ENCODE results near the gene FAM171A1.
A peak's percentile ranks its signal among the peaks of the same experiment; 100 is the strongest.

FAM171A1 gene

DNA sequence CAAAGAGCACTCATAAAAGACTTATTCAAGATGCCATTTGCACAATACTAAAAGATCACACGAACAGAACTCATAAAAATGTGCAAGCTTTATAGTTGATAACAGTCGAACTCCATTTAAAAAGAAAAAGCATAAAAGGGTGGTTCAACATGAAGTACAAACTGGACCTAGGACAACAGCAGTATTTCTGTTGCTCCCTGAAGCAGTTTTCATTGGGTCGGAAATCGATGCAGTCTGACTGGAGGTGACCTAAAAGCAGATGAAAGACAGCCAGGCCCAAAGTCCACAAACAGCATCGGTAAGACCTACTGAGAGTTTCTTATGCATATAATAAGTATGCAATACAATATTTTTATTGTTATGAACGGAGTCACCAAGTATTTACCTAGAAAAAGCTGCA, 23.9 kb downstream of the FAM171A1 start:
- TF ChIP-seq, protein P1, sequence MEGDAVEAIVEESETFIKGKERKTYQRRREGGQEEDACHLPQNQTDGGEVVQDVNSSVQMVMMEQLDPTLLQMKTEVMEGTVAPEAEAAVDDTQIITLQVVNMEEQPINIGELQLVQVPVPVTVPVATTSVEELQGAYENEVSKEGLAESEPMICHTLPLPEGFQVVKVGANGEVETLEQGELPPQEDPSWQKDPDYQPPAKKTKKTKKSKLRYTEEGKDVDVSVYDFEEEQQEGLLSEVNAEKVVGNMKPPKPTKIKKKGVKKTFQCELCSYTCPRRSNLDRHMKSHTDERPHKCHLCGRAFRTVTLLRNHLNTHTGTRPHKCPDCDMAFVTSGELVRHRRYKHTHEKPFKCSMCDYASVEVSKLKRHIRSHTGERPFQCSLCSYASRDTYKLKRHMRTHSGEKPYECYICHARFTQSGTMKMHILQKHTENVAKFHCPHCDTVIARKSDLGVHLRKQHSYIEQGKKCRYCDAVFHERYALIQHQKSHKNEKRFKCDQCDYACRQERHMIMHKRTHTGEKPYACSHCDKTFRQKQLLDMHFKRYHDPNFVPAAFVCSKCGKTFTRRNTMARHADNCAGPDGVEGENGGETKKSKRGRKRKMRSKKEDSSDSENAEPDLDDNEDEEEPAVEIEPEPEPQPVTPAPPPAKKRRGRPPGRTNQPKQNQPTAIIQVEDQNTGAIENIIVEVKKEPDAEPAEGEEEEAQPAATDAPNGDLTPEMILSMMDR (IDR thresholded peaks at IDR 0.05; ENCODE audit: low read depth, low read length, missing control alignments) = no peak
- no peak for DNase-seq (ENCODE audit: low read depth)
- no peak overlapping the region for H3K4me3 ChIP-seq (ENCODE audit: low read depth, low read length)
- in situ Hi-C loops (cut with HindIII; ENCODE audit: low sequenced_read_pairs) = no loop called here

DNA sequence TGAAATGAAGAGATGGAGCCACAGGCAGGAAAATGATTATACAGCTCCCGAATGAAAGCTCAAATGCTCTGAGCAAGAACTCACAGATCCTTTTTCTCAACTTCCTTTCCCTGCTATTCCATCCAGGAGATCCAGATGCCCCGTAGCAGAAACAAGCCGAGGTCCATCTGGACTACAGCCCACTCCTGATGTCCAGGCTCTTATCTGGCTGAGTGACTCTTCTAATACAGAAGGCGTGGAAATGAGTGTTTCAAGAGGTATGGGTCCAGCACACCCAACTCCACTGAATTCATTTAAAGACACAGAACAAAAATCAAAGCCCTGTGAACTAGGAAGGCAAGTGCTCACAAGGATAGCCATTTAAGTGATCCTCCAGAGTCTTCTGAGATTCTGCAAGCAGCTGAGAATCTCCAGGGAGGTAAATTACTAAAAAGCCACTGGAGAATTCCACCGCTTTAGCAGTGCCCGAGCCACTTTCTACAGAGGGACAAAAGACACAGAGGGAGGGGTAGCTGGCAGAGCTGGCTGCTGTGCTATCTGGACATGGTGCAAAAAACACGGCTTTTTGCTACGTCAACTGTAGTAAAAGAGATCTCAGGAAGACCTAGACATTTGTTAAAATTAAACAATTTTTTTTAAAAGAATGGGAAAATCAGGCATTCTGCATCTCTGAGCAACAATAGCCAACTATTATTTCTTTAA, 24.5 kb downstream of the FAM171A1 start:
- no peak for DNase-seq (ENCODE audit: low read depth)
- no peak overlapping the region for H3K4me3 ChIP-seq (ENCODE audit: low read depth, low read length)
- TF ChIP-seq, protein P1 (IDR thresholded peaks at IDR 0.05; ENCODE audit: low read depth, low read length, missing control alignments) = no peak
- in situ Hi-C loops (cut with HindIII; ENCODE audit: low sequenced_read_pairs) = no loop called here

DNA sequence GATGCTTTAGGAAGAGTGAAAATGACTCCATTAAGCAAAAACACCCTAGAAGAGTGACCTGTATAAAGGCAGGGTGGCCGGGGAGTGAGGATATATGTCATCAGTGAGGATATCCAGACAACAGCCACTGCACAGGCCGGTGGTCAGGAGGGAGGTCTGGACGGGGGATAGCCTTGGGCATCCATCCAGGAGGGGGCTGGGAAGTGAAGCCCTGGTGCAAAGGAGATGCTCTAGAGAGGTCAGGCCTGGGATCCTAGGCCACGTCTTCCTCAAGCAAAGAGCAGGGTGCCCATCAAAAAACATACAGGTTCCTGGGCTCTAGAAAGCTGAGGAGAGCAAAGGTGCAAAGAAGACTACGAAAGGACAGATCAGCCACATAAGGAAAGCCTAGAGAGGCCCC, 25.6 kb downstream of the FAM171A1 start:
- TF ChIP-seq, protein P1 (IDR thresholded peaks at IDR 0.05; ENCODE audit: low read depth, low read length, missing control alignments) = no peak
- no peak overlapping the region for H3K4me3 ChIP-seq (ENCODE audit: low read depth, low read length)
- no peak for DNase-seq (ENCODE audit: low read depth)
- in situ Hi-C loops (cut with HindIII; ENCODE audit: low sequenced_read_pairs) = no loop called here

DNA sequence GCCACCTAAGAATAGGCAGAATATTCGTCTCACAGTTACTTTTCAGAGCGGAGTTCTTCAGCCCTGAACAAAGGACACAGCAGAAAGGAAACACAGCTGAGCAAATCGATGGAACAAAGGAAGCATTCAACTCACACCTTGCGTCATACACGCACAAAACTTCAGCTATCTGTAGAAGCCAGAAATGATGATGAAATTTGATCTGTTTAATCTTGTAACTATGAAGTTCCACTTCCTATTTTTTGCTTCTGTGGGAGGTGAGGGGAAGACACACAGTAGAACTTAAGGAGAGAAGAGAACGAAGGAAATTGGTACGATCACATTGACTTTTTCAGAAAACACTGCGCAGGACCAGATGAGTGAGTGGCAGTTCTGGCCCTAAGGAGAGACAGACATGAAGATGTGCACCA, 26.2 kb downstream of the FAM171A1 start:
- peak; percentile 62 for DNase-seq (ENCODE audit: low read depth)
- H3K4me3 ChIP-seq (ENCODE audit: low read depth, low read length) = no peak overlapping the region
- TF ChIP-seq, protein P1 (IDR thresholded peaks at IDR 0.05; ENCODE audit: low read depth, low read length, missing control alignments) = no peak
- in situ Hi-C loops (cut with HindIII; ENCODE audit: low sequenced_read_pairs) = no loop called here

DNA sequence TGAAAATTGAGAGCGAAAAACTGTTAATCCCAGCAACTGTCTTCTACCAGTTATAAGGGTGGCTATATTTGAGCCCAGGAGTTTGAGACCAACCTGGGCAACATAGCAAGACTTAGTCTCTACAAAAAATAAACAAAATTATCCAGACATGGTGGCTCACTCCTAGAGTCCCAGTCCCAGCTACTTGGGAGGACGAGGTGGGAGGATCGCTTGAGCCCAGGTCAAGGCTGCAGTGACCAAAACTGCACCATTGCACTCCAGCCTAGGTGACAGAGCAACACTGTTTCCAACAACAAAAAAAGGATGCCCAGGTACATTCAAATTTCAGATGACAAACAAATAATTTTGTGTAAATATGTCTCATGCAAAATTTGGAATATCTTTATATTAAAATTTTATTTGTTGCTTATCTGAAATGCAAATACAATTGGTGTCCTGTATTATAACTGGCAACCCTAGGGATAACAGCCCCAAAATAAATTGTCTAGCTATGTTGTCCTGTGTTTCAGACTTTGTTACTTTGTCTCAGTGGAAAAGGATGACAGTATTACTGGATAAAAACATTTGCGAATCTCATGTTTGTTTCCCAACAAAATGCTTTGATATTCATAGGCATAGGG, 26.7 kb downstream of the FAM171A1 start:
- TF ChIP-seq, protein P1 (IDR thresholded peaks at IDR 0.05; ENCODE audit: low read depth, low read length, missing control alignments) = no peak
- in situ Hi-C loops (cut with HindIII; ENCODE audit: low sequenced_read_pairs) = no loop called here
- DNase-seq (ENCODE audit: low read depth) = no peak
- H3K4me3 ChIP-seq (ENCODE audit: low read depth, low read length) = no peak overlapping the region

DNA sequence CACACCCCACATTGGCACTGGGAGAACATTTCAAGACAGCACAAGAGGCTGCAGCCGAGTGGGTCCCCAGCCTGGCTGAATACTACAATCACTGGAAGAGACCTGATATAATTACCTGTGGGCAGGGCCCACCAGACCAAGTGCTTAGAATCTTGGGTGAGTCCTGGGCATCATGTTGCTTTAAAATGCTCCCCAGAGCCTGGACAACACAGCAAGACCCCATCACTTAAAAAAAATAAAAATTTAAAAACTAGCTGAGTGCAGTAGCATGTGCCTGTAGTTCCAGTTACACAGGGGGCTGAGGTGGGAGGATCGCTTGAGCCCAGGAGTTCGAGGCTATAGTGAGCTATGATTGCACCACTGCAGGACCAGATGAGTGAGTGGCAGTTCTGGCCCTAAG, 28.1 kb downstream of the FAM171A1 start:
- H3K4me3 ChIP-seq (ENCODE audit: low read depth, low read length) = no peak overlapping the region
- in situ Hi-C loops (cut with HindIII; ENCODE audit: low sequenced_read_pairs) = no loop called here
- TF ChIP-seq, protein P1 (IDR thresholded peaks at IDR 0.05; ENCODE audit: low read depth, low read length, missing control alignments) = no peak
- DNase-seq (ENCODE audit: low read depth) = no peak

Data from astrocyte of the cerebellum (primary cell).